AG04449 (cell line): ENCODE data around the gene RNF25.
A peak's percentile ranks its signal among the peaks of the same experiment; 100 is the strongest.

Experiments
- CTCF ChIA-PET: fragments of 350-600 bp; formaldehyde crosslinking; extraction: SDS; loops from one replicate; lab custom pipeline; 2021; ENCODE audit warnings: antibody characterized with exemption; lab: Yijun Ruan, JAX
- POLR2A ChIA-PET: fragments of 400-600, 350-600 bp; formaldehyde crosslinking; extraction: SDS; loops from one replicate; lab custom pipeline; 2020; ENCODE audit warnings: antibody characterized with exemption, inconsistent platforms; lab: Yijun Ruan, JAX
- DNase-seq: peaks from one replicate; pipeline ENCODE4 v3.0.0-alpha.2; 2010; ENCODE audit warnings: low read depth, low spot score
- H3K4me3 ChIP-seq: 2 replicates; pipeline ENCODE4 v1.5.1; 2011; ENCODE audit warnings: low read depth, mild to moderate bottlenecking, control low read depth, low read length
- CTCF ChIP-seq: IDR thresholded peaks from one replicate; pipeline ENCODE4 v1.5.1; 2011; ENCODE audit warnings: mild to moderate bottlenecking, moderate library complexity, low read length, control low read depth, inconsistent platforms; ENCODE audit not compliant: insufficient read depth; ENCODE audit errors: missing control alignments

RNF25 gene

GRCh38 chr2:218671654-218672566 lies at the start of gene RNF25, which contains the start of gene STK36:
TSS of gene RNF25 (minus strand) at chr2:218672002. CDS start at chr2:218671970, 32 bp downstream.
TSS of gene STK36 (plus strand) at chr2:218672086. CDS start at chr2:218672830, 744 bp downstream.
- DNase-seq, result no peak
- peak within 1 kb of the TSS; percentile 88 for H3K4me3 ChIP-seq
- CTCF ChIA-PET, result interaction anchor here (0.8 to 9.3 kb wide), 11 partner anchors 9 to 321 kb away, joined by 3 to 105 read pairs (median 6); partner anchors contain the start of genes BCS1L, TTLL4 and ZNF142
- POLR2A ChIA-PET, result interaction anchor here (0.7 to 3.8 kb wide), 3 partner anchors 12 to 45 kb away, joined by 3 to 48 read pairs (median 3); partner anchors contain the start of genes BCS1L and ZNF142
- no peak for TF ChIP-seq CTCF

GRCh38 chr2:218721488-218721887 lies 49.7 kb upstream of the RNF25 start:
- CTCF ChIA-PET, result interaction anchor here (0.9 to 3.8 kb wide), 6 partner anchors 9 to 131 kb away, joined by 3 to 30 read pairs (median 10); partner anchors contain the start of gene TTLL4
- no peak for DNase-seq
- TF ChIP-seq CTCF, result no peak
- POLR2A ChIA-PET, result no interaction called here
- H3K4me3 ChIP-seq, result no peak overlapping the region

- DNase-seq, result no peak
- CTCF ChIA-PET, result interaction anchor here (1.3 to 3.8 kb wide), 4 partner anchors 8 to 128 kb away, joined by 4 to 30 read pairs (median 16); partner anchors contain the start of gene TTLL4
- no peak overlapping the region for H3K4me3 ChIP-seq
- POLR2A ChIA-PET, result no interaction called here
- no peak for TF ChIP-seq CTCF
Observed at GRCh38 chr2:218720048-218721041, 48.5 kb upstream of the RNF25 start.

GRCh38 chr2:218719457-218719856 lies 47.7 kb upstream of the RNF25 start:
- no peak for DNase-seq
- no peak for TF ChIP-seq CTCF
- POLR2A ChIA-PET, result no interaction called here
- CTCF ChIA-PET, result interaction anchor here (1.0 to 2.3 kb wide), 2 partner anchors 9 to 129 kb away, joined by 3 to 12 read pairs; partner anchors contain the start of gene TTLL4
- H3K4me3 ChIP-seq, result no peak overlapping the region

GRCh38 chr2:218718058-218718457 lies 46.3 kb upstream of the RNF25 start:
- H3K4me3 ChIP-seq, result no peak overlapping the region
- CTCF ChIA-PET, result interaction anchor here (0.5 to 1.5 kb wide), 2 partner anchors 123 to 129 kb away, joined by 3 to 7 read pairs; no protein-coding TSS in a partner anchor
- DNase-seq, result no peak
- POLR2A ChIA-PET, result no interaction called here
- TF ChIP-seq CTCF, result no peak
